Tibial nerve (tissue), 4 donors: ENCODE data around the gene GALNTL6. TPM values are rescaled to one million over a fixed set of nuclear protein-coding genes. Genes with fewer than 3 reads are reported as not detected.

Experiments used
- DNase-seq, 2 donors: peaks; one replicate each; pipeline ENCODE4 v3.0.0-alpha.2; 2019; ENCODE audit warnings: low spot score in 2 of 2
- H3K27ac ChIP-seq, 4 donors: fragments of 200-600 bp; sonication (generic) in 3 of 4; one replicate each; pipeline ENCODE4 v1.5.1; 2017 to 2019; ENCODE audit warnings: mild to moderate bottlenecking in 1 of 4
- H3K27me3 ChIP-seq, 2 donors: fragments of 200-600 bp; sonication (generic) in 1 of 2; one replicate each; pipeline versions ENCODE4 v1.5.1 to v1.6.0; 2017 to 2019
- H3K36me3 ChIP-seq, 3 donors: fragments of 200-600 bp; sonication (generic); one replicate each; pipeline ENCODE4 v1.5.1; 2018 to 2019
- H3K4me1 ChIP-seq, 4 donors: fragments of 200-600 bp; sonication (generic) in 3 of 4; one replicate each; pipeline ENCODE4 v1.5.1; 2017 to 2019
- H3K4me3 ChIP-seq, 4 donors: fragments of 200-600 bp; sonication (generic) in 3 of 4; one replicate each; pipeline ENCODE4 v1.5.1; 2017 to 2019; ENCODE audit warnings: mild to moderate bottlenecking in 1 of 4, moderate library complexity in 1 of 4
- H3K9me3 ChIP-seq, 4 donors: fragments of 200-600 bp; sonication (generic) in 3 of 4; one replicate each; pipeline ENCODE4 v1.5.1; 2017 to 2019
- EP300 ChIP-seq, 2 donors: sonication (generic); formaldehyde crosslinking; IDR thresholded peaks; one replicate each; pipeline ENCODE4 v1.6.1; 2017; ENCODE audit warnings: antibody characterized with exemption in 2 of 2, mild to moderate bottlenecking in 1 of 2
- POLR2A ChIP-seq, 2 donors: fragments of 450-650 bp; IDR thresholded peaks; one replicate each; pipeline ENCODE4 v1.6.1; 2017; ENCODE audit warnings: antibody characterized with exemption in 2 of 2, mild to moderate bottlenecking in 2 of 2, moderate library complexity in 2 of 2
- WGBS, 2 donors: methylation state at CpG; one replicate each; pipeline ENCODE4 v1.1.5; 2018; 5-methylcytosine and 5-hydroxymethylcytosine counted together
- total RNA-seq, 4 donors: library from RNA; depleted of rRNA; stranded (reverse); fragments of >200 nt; gene quantifications; one replicate each; pipeline ENCODE4 v1.1.0, GENCODE V29; 2016
- TF ChIP-seq, protein P1 (sequence below), 5 experiments: fragments of 200-600 bp in 3 of 5; fragments of 450-650 bp in 2 of 5; sonication (generic) in 3 of 5; IDR thresholded peaks; one replicate each; pipeline ENCODE4 v1.5.1; 2016 to 2019; ENCODE audit warnings: antibody characterized with exemption in 5 of 5, mild to moderate bottlenecking in 3 of 5, moderate library complexity in 2 of 5

Gene GALNTL6
- total RNA-seq, 4 donors from 2014 or later = not detected

GRCh38 chr4:172865531-172866127 lies 1052.4 kb downstream of the GALNTL6 start:
- no peak for DNase-seq
- peaks cover 0 to 5% (median 0%) of the 10 kb centered on the region in 4 donors for H3K9me3 ChIP-seq
- no peaks in the 10 kb centered on the region for H3K36me3 ChIP-seq
- H3K27me3 ChIP-seq = no peaks in the 10 kb centered on the region
- TF ChIP-seq, protein P1, sequence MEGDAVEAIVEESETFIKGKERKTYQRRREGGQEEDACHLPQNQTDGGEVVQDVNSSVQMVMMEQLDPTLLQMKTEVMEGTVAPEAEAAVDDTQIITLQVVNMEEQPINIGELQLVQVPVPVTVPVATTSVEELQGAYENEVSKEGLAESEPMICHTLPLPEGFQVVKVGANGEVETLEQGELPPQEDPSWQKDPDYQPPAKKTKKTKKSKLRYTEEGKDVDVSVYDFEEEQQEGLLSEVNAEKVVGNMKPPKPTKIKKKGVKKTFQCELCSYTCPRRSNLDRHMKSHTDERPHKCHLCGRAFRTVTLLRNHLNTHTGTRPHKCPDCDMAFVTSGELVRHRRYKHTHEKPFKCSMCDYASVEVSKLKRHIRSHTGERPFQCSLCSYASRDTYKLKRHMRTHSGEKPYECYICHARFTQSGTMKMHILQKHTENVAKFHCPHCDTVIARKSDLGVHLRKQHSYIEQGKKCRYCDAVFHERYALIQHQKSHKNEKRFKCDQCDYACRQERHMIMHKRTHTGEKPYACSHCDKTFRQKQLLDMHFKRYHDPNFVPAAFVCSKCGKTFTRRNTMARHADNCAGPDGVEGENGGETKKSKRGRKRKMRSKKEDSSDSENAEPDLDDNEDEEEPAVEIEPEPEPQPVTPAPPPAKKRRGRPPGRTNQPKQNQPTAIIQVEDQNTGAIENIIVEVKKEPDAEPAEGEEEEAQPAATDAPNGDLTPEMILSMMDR (IDR thresholded peaks at IDR 0.05) = no peak
- no peak for TF ChIP-seq POLR2A (IDR thresholded peaks at IDR 0.05)
- TF ChIP-seq EP300 (IDR thresholded peaks at IDR 0.05) = no peak
- H3K4me1 ChIP-seq = no peaks in the 10 kb centered on the region
- H3K27ac ChIP-seq = no peak overlapping the region
- no peak overlapping the region for H3K4me3 ChIP-seq
- WGBS, 2 donors = 69 to 74% methylated on average over 4 of the region's 4 CpGs

DNA sequence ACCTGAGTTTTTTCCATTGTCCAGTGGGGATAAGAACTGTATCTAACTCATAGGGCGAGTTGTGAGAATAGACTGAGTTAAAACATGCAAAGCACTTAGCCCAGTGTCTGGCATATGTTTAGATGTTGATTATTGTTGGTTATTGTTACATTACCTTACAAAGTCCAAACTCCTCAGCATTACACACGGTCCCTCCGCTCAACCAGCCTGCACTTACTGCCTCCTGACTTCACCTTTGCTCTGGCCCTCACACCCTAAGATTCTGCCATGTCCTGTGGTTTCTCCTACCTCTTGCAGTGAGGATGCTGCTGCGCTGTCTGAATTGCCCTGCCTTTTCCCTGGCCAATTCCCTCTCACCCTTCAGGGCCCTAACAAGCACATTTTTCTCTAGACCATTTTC lies 1053.2 kb downstream of the GALNTL6 start:
- Histone ChIP-seq H3K9me3 (peaks cover 0 to 5% (median 0%) of the 10 kb centered on the region in 4 donors), H3K4me3 (no peak overlapping the region), H3K27me3 (no peaks in the 10 kb centered on the region), H3K4me1 (no peaks in the 10 kb centered on the region), H3K36me3 (no peaks in the 10 kb centered on the region), H3K27ac (no peak overlapping the region)
- 92 to 94% methylated on average over 4 of the region's 4 CpGs for WGBS, 2 donors
- no peak for DNase-seq
- no peak for TF ChIP-seq EP300 (IDR thresholded peaks at IDR 0.05)
- no peak for TF ChIP-seq POLR2A (IDR thresholded peaks at IDR 0.05)
- TF ChIP-seq, protein P1 (IDR thresholded peaks at IDR 0.05) = no peak

- no peak for DNase-seq
- no peaks in the 10 kb centered on the region for H3K27me3 ChIP-seq
- H3K36me3 ChIP-seq = no peaks in the 10 kb centered on the region
- peaks cover 0 to 5% (median 0%) of the 10 kb centered on the region in 4 donors for H3K9me3 ChIP-seq
- no peak for TF ChIP-seq EP300 (IDR thresholded peaks at IDR 0.05)
- no peak overlapping the region for H3K27ac ChIP-seq
- H3K4me3 ChIP-seq = no peak overlapping the region
- WGBS, 2 donors = 32 to 49% methylated on average over 2 of the region's 2 CpGs
- no peaks in the 10 kb centered on the region for H3K4me1 ChIP-seq
Observed at GRCh38 chr4:172867835-172868234, 1054.6 kb downstream of the GALNTL6 start.

- no peak for TF ChIP-seq POLR2A (IDR thresholded peaks at IDR 0.05)
- no peak for TF ChIP-seq EP300 (IDR thresholded peaks at IDR 0.05)
- TF ChIP-seq, protein P1 (IDR thresholded peaks at IDR 0.05) = no peak
Observed at GRCh38 chr4:172868271-172868670, 1055.1 kb downstream of the GALNTL6 start.

GRCh38 chr4:172869621-172870268 lies 1056.5 kb downstream of the GALNTL6 start:
- Histone ChIP-seq H3K9me3 (no peaks in the 10 kb centered on the region), H3K36me3 (no peaks in the 10 kb centered on the region), H3K27me3 (no peaks in the 10 kb centered on the region), H3K4me1 (no peaks in the 10 kb centered on the region), H3K27ac (no peak overlapping the region), H3K4me3 (no peak overlapping the region)
- TF ChIP-seq, protein P1 (IDR thresholded peaks at IDR 0.05) = no peak
- TF ChIP-seq POLR2A (IDR thresholded peaks at IDR 0.05) (no peak), EP300 (IDR thresholded peaks at IDR 0.05) (no peak)
- no peak for DNase-seq
- WGBS, 2 donors = 78 to 88% methylated on average over 1 of the region's 1 CpG

More at GRCh38 chr4:172868271-172868670, 1055.1 kb downstream of the GALNTL6 start:
- H3K4me1 ChIP-seq = no peaks in the 10 kb centered on the region
- no peak for DNase-seq
- H3K36me3 ChIP-seq = no peaks in the 10 kb centered on the region
- no peaks in the 10 kb centered on the region for H3K27me3 ChIP-seq
- 53% methylated on average over 1 of the region's 1 CpG for WGBS, 2 donors
- H3K4me3 ChIP-seq = no peak overlapping the region
- peaks cover 0 to 3% (median 0%) of the 10 kb centered on the region in 4 donors for H3K9me3 ChIP-seq
- H3K27ac ChIP-seq = no peak overlapping the region
